H1 (cell line): ENCODE results near the gene ARHGEF10L. TPM values are rescaled to one million over a fixed set of nuclear protein-coding genes. Genes with fewer than 3 reads are reported as not detected.

ENCODE experiments used
- CTCF ChIA-PET: fragments of 300-600 bp; sonication (Branson Sonifier 250); formaldehyde crosslinking; loops from one replicate; lab custom pipeline; 2021; ENCODE audit not compliant: partially characterized antibody; lab: Charles Lee
- POLR2A ChIA-PET: fragments of 300-600 bp; sonication (Branson Sonifier 250); formaldehyde crosslinking; loops from one replicate; lab custom pipeline; 2021; ENCODE audit warnings: inconsistent platforms; ENCODE audit not compliant: partially characterized antibody; lab: Charles Lee
- DNase-seq, 2 experiments: peaks; one replicate each; pipeline versions ENCODE4 v3.0.0 to v3.0.0-alpha.2; 2010 to 2022; ENCODE audit warnings: low spot score in 2 of 2, low read depth in 1 of 2, mixed read lengths in 1 of 2
- FAIRE-seq: peaks from 2 replicates; lab custom pipeline; 2011; peaks lifted over from hg19 to GRCh38; lab: Jason Lieb, UNC
- H2AFZ ChIP-seq: 2 replicates; pipeline ENCODE4 v1.8.1; 2012; ENCODE audit warnings: low read length, inconsistent platforms
- H2AK5ac ChIP-seq: 2 replicates; pipeline ENCODE4 v1.6.1; 2013; ENCODE audit warnings: low read depth, low read length
- H2BK120ac ChIP-seq: replicated peaks from 2 replicates; pipeline ENCODE3; 2013; ENCODE audit warnings: low read depth, low read length, inconsistent platforms
- H2BK12ac ChIP-seq: 2 replicates; pipeline ENCODE4 v1.6.1; 2013; ENCODE audit warnings: low read depth, low read length
- H2BK15ac ChIP-seq: 2 replicates; pipeline ENCODE4 v1.6.1; 2013; ENCODE audit warnings: low read length
- H2BK20ac ChIP-seq: 2 replicates; pipeline ENCODE4 v1.6.1; 2013; ENCODE audit warnings: low read length
- H2BK5ac ChIP-seq: 2 replicates; pipeline ENCODE4 v1.6.1; 2013; ENCODE audit warnings: low read depth, low read length
- H3K14ac ChIP-seq: 2 replicates; pipeline ENCODE4 v1.6.1; 2013; ENCODE audit warnings: inconsistent platforms; ENCODE audit not compliant: insufficient read length
- H3K18ac ChIP-seq: 2 replicates; pipeline ENCODE4 v1.6.1; 2013; ENCODE audit warnings: low read length; ENCODE audit errors: extremely low read depth
- H3K23ac ChIP-seq: 2 replicates; pipeline ENCODE4 v1.6.1; 2013; ENCODE audit warnings: inconsistent platforms; ENCODE audit not compliant: insufficient read length
- H3K23me2 ChIP-seq: 2 replicates; pipeline ENCODE4 v1.6.1; 2013; ENCODE audit warnings: low read depth, low read length
- H3K27ac ChIP-seq: 2 replicates; pipeline ENCODE4 v1.6.1; 2011; ENCODE audit warnings: low read depth, low read length, inconsistent platforms
- H3K27me3 ChIP-seq, 4 experiments: replicated peaks in 1 of 4; 1 replicate in 1 of 4; 2 replicates in 3 of 4; pipeline versions ENCODE4 v1.6.1 to v1.8.1; 2011 to 2013; ENCODE audit warnings: low read length in 3 of 4, mild to moderate bottlenecking in 3 of 4, inconsistent platforms in 2 of 4, mixed read lengths in 2 of 4, moderate library complexity in 1 of 4; ENCODE audit not compliant: control insufficient read depth in 3 of 4, insufficient read depth in 3 of 4; ENCODE audit errors: extremely low read depth in 1 of 4
- H3K36me3 ChIP-seq, 4 experiments: 2 replicates each; pipeline versions ENCODE4 v1.6.1 to v1.8.1; 2011 to 2013; ENCODE audit warnings: mild to moderate bottlenecking in 4 of 4, low read length in 3 of 4, moderate library complexity in 2 of 4, control low read depth in 1 of 4, inconsistent platforms in 1 of 4; ENCODE audit not compliant: insufficient read depth in 4 of 4, control insufficient read depth in 2 of 4
- H3K4ac ChIP-seq: replicated peaks from 2 replicates; pipeline ENCODE3; 2013; ENCODE audit warnings: low read length, low read depth, mixed read lengths, inconsistent platforms; ENCODE audit not compliant: insufficient read length
- H3K4me1 ChIP-seq, 4 experiments: replicated peaks in 1 of 4; 1 replicate in 1 of 4; 2 replicates in 3 of 4; pipeline versions ENCODE4 v1.6.1 to v1.8.1; 2011 to 2013; ENCODE audit warnings: low read length in 3 of 4, inconsistent platforms in 2 of 4, mixed read lengths in 1 of 4; ENCODE audit not compliant: insufficient read depth in 4 of 4, control insufficient read depth in 3 of 4
- H3K4me2 ChIP-seq, 2 experiments: 2 replicates each; pipeline versions ENCODE4 v1.6.1 to v1.8.1; 2011 to 2013; ENCODE audit warnings: low read depth in 2 of 2, low read length in 2 of 2, control low read depth in 1 of 2, inconsistent platforms in 1 of 2, mild to moderate bottlenecking in 1 of 2; ENCODE audit not compliant: insufficient read depth in 1 of 2
- H3K4me3 ChIP-seq, 4 experiments: fragments of 200-600, 300-600 bp in 1 of 4; sonication (generic), shearing (Covaris generic), sonication (Bioruptor Twin) in 1 of 4; 2 replicates each; pipeline versions ENCODE4 v1.5.1 to v1.8.1; 2011 to 2016; ENCODE audit warnings: low read length in 4 of 4, low read depth in 3 of 4, control low read depth in 2 of 4, inconsistent platforms in 2 of 4, mild to moderate bottlenecking in 2 of 4, mixed read lengths in 1 of 4, moderate library complexity in 1 of 4; ENCODE audit not compliant: insufficient read depth in 2 of 4; ENCODE audit errors: extremely low read depth in 1 of 4
- H3K56ac ChIP-seq: replicated peaks from 2 replicates; pipeline ENCODE3; 2013; ENCODE audit warnings: low read depth, mild to moderate bottlenecking, mixed read lengths, low read length, inconsistent platforms; ENCODE audit not compliant: insufficient read length
- H3K79me1 ChIP-seq: 2 replicates; pipeline ENCODE4 v1.6.1; 2013; ENCODE audit warnings: low read depth, low read length, control low read depth
- H3K79me2 ChIP-seq, 2 experiments: 2 replicates each; pipeline versions ENCODE4 v1.6.1 to v1.8.1; 2012 to 2013; ENCODE audit warnings: low read length in 2 of 2, mild to moderate bottlenecking in 2 of 2, inconsistent platforms in 1 of 2; ENCODE audit not compliant: insufficient read depth in 2 of 2, control insufficient read depth in 1 of 2
- H3K9ac ChIP-seq, 4 experiments: replicated peaks in 1 of 4; 1 replicate in 1 of 4; 2 replicates in 3 of 4; pipeline versions ENCODE4 v1.6.1 to v1.8.1; 2011 to 2013; ENCODE audit warnings: low read depth in 3 of 4, low read length in 3 of 4, control low read depth in 2 of 4, mild to moderate bottlenecking in 2 of 4, moderate library complexity in 2 of 4, inconsistent platforms in 1 of 4; ENCODE audit errors: extremely low read depth in 1 of 4
- H3K9me3 ChIP-seq, 2 experiments: 2 replicates each; pipeline versions ENCODE4 v1.6.1 to v1.8.1; 2012 to 2013; ENCODE audit warnings: mild to moderate bottlenecking in 2 of 2, moderate library complexity in 2 of 2, control low read depth in 1 of 2, inconsistent platforms in 1 of 2, low read depth in 1 of 2, low read length in 1 of 2, mixed read lengths in 1 of 2; ENCODE audit not compliant: insufficient read depth in 2 of 2
- H4K20me1 ChIP-seq, 2 experiments: replicated peaks in 1 of 2; 2 replicates each; pipeline versions ENCODE3 to v1.8.1; 2011 to 2013; ENCODE audit warnings: inconsistent platforms in 2 of 2, low read length in 2 of 2, mild to moderate bottlenecking in 1 of 2; ENCODE audit not compliant: insufficient read depth in 2 of 2, control insufficient read depth in 1 of 2
- H4K5ac ChIP-seq: 2 replicates; pipeline ENCODE4 v1.6.1; 2013; ENCODE audit warnings: low read length, low read depth, mixed read lengths, inconsistent platforms; ENCODE audit not compliant: insufficient read length
- H4K8ac ChIP-seq: 2 replicates; pipeline ENCODE4 v1.8.0; 2013; ENCODE audit warnings: mild to moderate bottlenecking, moderate library complexity, low read length, inconsistent platforms; ENCODE audit not compliant: insufficient read depth; ENCODE audit errors: extremely low read depth
- H4K91ac ChIP-seq: replicated peaks from 2 replicates; pipeline ENCODE3; 2013; ENCODE audit warnings: low read length, mixed read lengths, inconsistent platforms; ENCODE audit not compliant: insufficient read length
- EGR1 ChIP-seq: IDR thresholded peaks from 2 replicates; pipeline ENCODE4 v1.6.1; 2011; ENCODE audit warnings: low read depth, low read length, borderline replicate concordance
- EP300 ChIP-seq, 2 experiments: IDR thresholded peaks; 1 replicate in 1 of 2; 2 replicates in 1 of 2; pipeline ENCODE4 v1.6.1; 2011 to 2012; ENCODE audit warnings: low read depth in 2 of 2, low read length in 2 of 2, mild to moderate bottlenecking in 2 of 2, borderline replicate concordance in 1 of 2, inconsistent platforms in 1 of 2, moderate library complexity in 1 of 2
- FOSL1 ChIP-seq: IDR thresholded peaks from 2 replicates; pipeline ENCODE4 v1.6.1; 2011; ENCODE audit warnings: mild to moderate bottlenecking, low read depth, low read length, moderate library complexity; ENCODE audit not compliant: insufficient read depth
- GABPA ChIP-seq: IDR thresholded peaks from 2 replicates; pipeline ENCODE4 v1.6.1; 2011; ENCODE audit warnings: mild to moderate bottlenecking, low read length, moderate library complexity, borderline replicate concordance; ENCODE audit not compliant: insufficient read depth
- GTF2F1 ChIP-seq: IDR thresholded peaks from 2 replicates; pipeline ENCODE4 v1.6.1; 2012; ENCODE audit warnings: low read depth, low read length, improper control_type of control experiment, borderline replicate concordance
- JUND ChIP-seq: IDR thresholded peaks from 2 replicates; pipeline ENCODE4 v1.6.1; 2011; ENCODE audit warnings: mild to moderate bottlenecking, improper control_type of control experiment, low read length
- POLR2AphosphoS5 ChIP-seq: IDR thresholded peaks from 2 replicates; pipeline ENCODE4 v1.6.1; 2011; ENCODE audit warnings: low read depth, low read length
- SAP30 ChIP-seq: fragments of 300-600 bp; sonication (generic); IDR thresholded peaks from 2 replicates; pipeline ENCODE4 v1.7.1; 2012; ENCODE audit warnings: low read length, moderate library complexity, mild to moderate bottlenecking, inconsistent platforms; ENCODE audit not compliant: insufficient read depth, insufficient replicate concordance
- SRF ChIP-seq: IDR thresholded peaks from 2 replicates; pipeline ENCODE4 v1.6.1; 2011; ENCODE audit warnings: mild to moderate bottlenecking, low read depth, low read length, moderate library complexity
- TAF1 ChIP-seq: IDR thresholded peaks from 2 replicates; pipeline ENCODE4 v1.6.1; 2011; ENCODE audit warnings: mild to moderate bottlenecking, low read depth, low read length
- TAF7 ChIP-seq: optimal IDR thresholded peaks from 2 replicates; pipeline ENCODE3; 2011; ENCODE audit warnings: low read depth, mild to moderate bottlenecking, inconsistent platforms, low read length, moderate library complexity, borderline replicate concordance
- TBP ChIP-seq: IDR thresholded peaks from 2 replicates; pipeline ENCODE4 v1.6.1; 2011; ENCODE audit warnings: low read depth, low read length, improper control_type of control experiment
- TCF12 ChIP-seq: IDR thresholded peaks from 2 replicates; pipeline ENCODE4 v1.6.1; 2011; ENCODE audit warnings: low read depth, mild to moderate bottlenecking, low read length
- WGBS, 2 experiments: shearing (Covaris generic) in 1 of 2; methylation state at CpG; one replicate each; pipeline versions ENCODE4 v1.1.6 to v1.1.7; 2013 to 2015; ENCODE audit warnings: low lambda C conversion rate in 2 of 2, mixed read lengths in 2 of 2, inconsistent platforms in 1 of 2, low coverage in 1 of 2, missing lambda C conversion rate in 1 of 2; ENCODE audit not compliant: insufficient replicate concordance in 2 of 2, insufficient coverage in 1 of 2, insufficient read length in 1 of 2; ENCODE audit errors: extremely low coverage in 1 of 2, missing lambda C conversion rate in 1 of 2; 5-methylcytosine and 5-hydroxymethylcytosine counted together
- polyA plus RNA-seq, 7 experiments: library from polyadenylated mRNA; depleted of rRNA in 3 of 7; stranded (reverse) in 5 of 7; unstranded in 2 of 7; fragments of >200 nt in 5 of 7; fragments of 200-250 nt in 2 of 7; gene quantifications; 1 replicate in 5 of 7; 2 replicates in 1 of 7; 4 replicates in 1 of 7; pipeline versions ENCODE4 v1.2.1 to v1.2.3, GENCODE V29; 2011 to 2013; ENCODE audit warnings: missing spikeins in 2 of 7, mixed read lengths in 2 of 7
- total RNA-seq: library from RNA; stranded (reverse); fragmentation: NEBNext Ultra II Directional; extraction: Animal tissue kit (Norgen Biotek cat#: 25700); gene quantifications from 2 replicates; pipeline ENCODE4 v1.2.1, GENCODE V29; 2021
- TF ChIP-seq, protein P1 (sequence below): IDR thresholded peaks from 2 replicates; pipeline ENCODE4 v1.6.1; 2011; ENCODE audit warnings: low read depth, mild to moderate bottlenecking, low read length; ENCODE audit not compliant: insufficient read depth

The ARHGEF10L gene
- total and polyA plus RNA-seq, 2 of the 8 experiments (the other 6 are each of a cell fraction or from before 2014, with no cell fraction given) = 33.6 to 39.6 TPM

DNA sequence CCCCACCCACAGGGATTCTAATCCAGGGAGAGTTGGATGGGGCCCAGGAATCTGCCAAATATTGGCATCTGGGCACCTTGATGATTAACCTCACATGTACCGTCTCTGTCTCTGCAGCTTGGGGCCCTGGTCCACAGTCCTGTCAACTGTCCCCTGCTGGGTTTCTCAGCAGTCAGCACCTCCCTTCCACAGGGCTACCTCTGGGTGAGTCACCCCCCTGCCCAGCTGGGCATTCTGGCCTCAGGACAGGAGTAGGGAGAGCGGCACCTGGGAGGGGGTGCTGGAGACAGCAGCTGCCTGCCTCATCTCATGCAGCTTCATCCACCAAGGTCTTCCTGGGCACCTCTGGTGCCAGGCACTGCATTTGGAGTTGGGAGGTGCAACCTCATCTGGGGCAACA, 115.0 kb downstream of the ARHGEF10L start:
- H4K8ac ChIP-seq = peak overlapping the region; percentile 38; the same call in 1 of the 2 replicates
- DNase-seq (no peak), FAIRE-seq (no peak)
- no peak overlapping the region for H3K56ac ChIP-seq
- H2BK15ac ChIP-seq = no peak overlapping the region
- no peak overlapping the region for H2BK20ac ChIP-seq
- no peak overlapping the region for H3K4ac ChIP-seq
- H3K36me3 ChIP-seq = peaks cover 2 to 27% (median 10%) of the 10 kb centered on the region in 4 experiments; a peak in 6 of 8 replicates
- no peak overlapping the region for H3K4me2 ChIP-seq
- H3K27me3 ChIP-seq = no peaks in the 10 kb centered on the region
- ChIA-PET CTCF (interaction anchor here (0.8 to 4.7 kb wide), 15 partner anchors 8 to 927 kb away, joined by 3 to 26 read pairs (median 5); no protein-coding TSS in a partner anchor), POLR2A (no interaction called here)
- H4K5ac ChIP-seq = no peak overlapping the region
- H3K9ac ChIP-seq = no peak overlapping the region
- H3K23ac ChIP-seq = no peak overlapping the region
- H4K20me1 ChIP-seq = peaks cover 2 to 6% of the 10 kb centered on the region in 2 experiments
- H2AK5ac ChIP-seq = no peak overlapping the region
- no peak overlapping the region for H2BK120ac ChIP-seq
- H3K27ac ChIP-seq = no peak overlapping the region
- no peak overlapping the region for H3K4me3 ChIP-seq
- H3K79me2 ChIP-seq = no peaks in the 10 kb centered on the region
- no peak overlapping the region for H3K14ac ChIP-seq
- no peak overlapping the region for H2BK12ac ChIP-seq
- H4K91ac ChIP-seq = no peak overlapping the region
- no peak overlapping the region for H2AFZ ChIP-seq
- no peaks in the 10 kb centered on the region for H3K79me1 ChIP-seq
- WGBS, 2 experiments = 100% methylated on average over 2 of the region's 2 CpGs; no CpG with 5 or more reads in 1 of the 2 experiments
- H3K4me1 ChIP-seq = no peaks in the 10 kb centered on the region
- peaks cover 4% of the 10 kb centered on the region; the same call in 1 of the 2 replicates for H3K23me2 ChIP-seq
- H3K9me3 ChIP-seq = no peaks in the 10 kb centered on the region
- no peak overlapping the region for H3K18ac ChIP-seq
- no peak overlapping the region for H2BK5ac ChIP-seq
- no peak for TF ChIP-seq SAP30
- TF ChIP-seq FOSL1 = no peak
- TF ChIP-seq SRF = no peak
- TF ChIP-seq GTF2F1 = no peak
- no peak for TF ChIP-seq EP300 (IDR thresholded peaks at IDR 0.05; ENCODE audit: borderline replicate concordance in 1 of 2, low read depth in 2 of 2, low read length in 2 of 2)
- TF ChIP-seq EGR1 = no peak
- TF ChIP-seq TAF1 = no peak
- no peak for TF ChIP-seq POLR2AphosphoS5
- TF ChIP-seq, protein P1, sequence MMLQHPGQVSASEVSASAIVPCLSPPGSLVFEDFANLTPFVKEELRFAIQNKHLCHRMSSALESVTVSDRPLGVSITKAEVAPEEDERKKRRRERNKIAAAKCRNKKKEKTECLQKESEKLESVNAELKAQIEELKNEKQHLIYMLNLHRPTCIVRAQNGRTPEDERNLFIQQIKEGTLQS = no peak
- TF ChIP-seq TBP = no peak
- no peak for TF ChIP-seq TCF12
- TF ChIP-seq GABPA = no peak
- no peak for TF ChIP-seq TAF7
- TF ChIP-seq JUND = no peak
